Measurements from ENCODE around the gene PNMA6A.

- TF ChIP-seq, protein P1, sequence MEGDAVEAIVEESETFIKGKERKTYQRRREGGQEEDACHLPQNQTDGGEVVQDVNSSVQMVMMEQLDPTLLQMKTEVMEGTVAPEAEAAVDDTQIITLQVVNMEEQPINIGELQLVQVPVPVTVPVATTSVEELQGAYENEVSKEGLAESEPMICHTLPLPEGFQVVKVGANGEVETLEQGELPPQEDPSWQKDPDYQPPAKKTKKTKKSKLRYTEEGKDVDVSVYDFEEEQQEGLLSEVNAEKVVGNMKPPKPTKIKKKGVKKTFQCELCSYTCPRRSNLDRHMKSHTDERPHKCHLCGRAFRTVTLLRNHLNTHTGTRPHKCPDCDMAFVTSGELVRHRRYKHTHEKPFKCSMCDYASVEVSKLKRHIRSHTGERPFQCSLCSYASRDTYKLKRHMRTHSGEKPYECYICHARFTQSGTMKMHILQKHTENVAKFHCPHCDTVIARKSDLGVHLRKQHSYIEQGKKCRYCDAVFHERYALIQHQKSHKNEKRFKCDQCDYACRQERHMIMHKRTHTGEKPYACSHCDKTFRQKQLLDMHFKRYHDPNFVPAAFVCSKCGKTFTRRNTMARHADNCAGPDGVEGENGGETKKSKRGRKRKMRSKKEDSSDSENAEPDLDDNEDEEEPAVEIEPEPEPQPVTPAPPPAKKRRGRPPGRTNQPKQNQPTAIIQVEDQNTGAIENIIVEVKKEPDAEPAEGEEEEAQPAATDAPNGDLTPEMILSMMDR (IDR thresholded peaks at IDR 0.05; ENCODE audit: borderline replicate concordance, extremely low read depth, low read length, poor library complexity, severe bottlenecking) = no peak
- TF ChIP-seq EZH2 (IDR thresholded peaks at IDR 0.05; ENCODE audit: borderline replicate concordance, low read depth, low read length, severe bottlenecking) = no peak
Measured at GRCh38 chrX:153029162-153029561, 43.1 kb upstream of the PNMA6A start.
